ENCODE results near the gene SPNS2. TPM values are rescaled to one million over a fixed set of nuclear protein-coding genes. Genes with fewer than 3 reads are reported as not detected.

SPNS2 gene
- total RNA-seq, 1 experiment from 2014 or later = 1.6 TPM

- Histone ChIP-seq H3K9me2 (ENCODE audit: insufficient read depth) (no peaks in the 10 kb centered on the region), H3K27ac (ENCODE audit: low read depth, low read length) (no peak overlapping the region), H2AFZ (ENCODE audit: low read depth, low read length, poor library complexity, severe bottlenecking) (no peak overlapping the region), H3K9me3 (ENCODE audit: control insufficient read depth in 1 of 2, insufficient read depth in 1 of 2, low read depth in 1 of 2, low read length in 2 of 2) (no peaks in the 10 kb centered on the region), H3K9ac (ENCODE audit: low read length) (no peak overlapping the region), H4K20me1 (ENCODE audit: insufficient read depth) (no peaks in the 10 kb centered on the region), H3K27me3 (ENCODE audit: insufficient read depth, low read length) (no peaks in the 10 kb centered on the region), H3K4me2 (ENCODE audit: low read length) (no peak overlapping the region), H3K36me3 (ENCODE audit: control insufficient read depth in 1 of 2, insufficient read depth in 2 of 2, low read length in 2 of 2) (no peaks in the 10 kb centered on the region), H3K79me2 (ENCODE audit: insufficient read depth, low read length) (no peaks in the 10 kb centered on the region), H3K4me1 (ENCODE audit: control insufficient read depth in 1 of 2, insufficient read depth in 2 of 2, low read length in 2 of 2) (no peaks in the 10 kb centered on the region), H3K4me3 (replicated peaks in 1 of 2; ENCODE audit: low read depth in 1 of 2, low read length in 2 of 2) (no peak overlapping the region)
- ATAC-seq (no peak), DNase-seq (ENCODE audit: low read depth, low spot score) (no peak)
- POLR2A ChIA-PET = no interaction called here
- BruUV-seq (replicated peaks) = no TSS peak
- CTCF ChIA-PET = no interaction called here
- RAD21 ChIA-PET (ENCODE audit: low non-redundant PET in 1 of 2, low total read pairs in 2 of 2, uncharacterized antibody in 2 of 2, unreplicated experiment in 2 of 2) = no interaction called here
- intact Hi-C loops (cut with micrococcal nuclease) = no loop called here
- no peak for TF ChIP-seq JUND (IDR thresholded peaks at IDR 0.05)
- TF ChIP-seq YY1 (IDR thresholded peaks at IDR 0.05; ENCODE audit: extremely low read depth, insufficient replicate concordance, low read depth, low read length) = no peak
- TF ChIP-seq POLR2A (IDR thresholded peaks at IDR 0.05; ENCODE audit: borderline replicate concordance, extremely low read depth, insufficient read depth, insufficient read length) = no peak
- TF ChIP-seq MAX (IDR thresholded peaks at IDR 0.05) = no peak
- TF ChIP-seq ZBTB33 (IDR thresholded peaks at IDR 0.05; ENCODE audit: extremely low read depth, insufficient replicate concordance, low read length) = no peak
Observed at GRCh38 chr17:4465786-4466185, 32.9 kb upstream of the SPNS2 start.

GRCh38 chr17:4467287-4467686 lies 31.4 kb upstream of the SPNS2 start:
- no peaks in the 10 kb centered on the region for H3K36me3 ChIP-seq (ENCODE audit: control insufficient read depth in 1 of 2, insufficient read depth in 2 of 2, low read length in 2 of 2)
- ATAC-seq (no peak), DNase-seq (ENCODE audit: low read depth, low spot score) (no peak)
- H3K9me2 ChIP-seq (ENCODE audit: insufficient read depth) = no peaks in the 10 kb centered on the region
- POLR2A ChIA-PET = no interaction called here
- no peak overlapping the region for H3K27ac ChIP-seq (ENCODE audit: low read depth, low read length)
- RAD21 ChIA-PET (ENCODE audit: low non-redundant PET in 1 of 2, low total read pairs in 2 of 2, uncharacterized antibody in 2 of 2, unreplicated experiment in 2 of 2) = no interaction called here
- H3K9ac ChIP-seq (ENCODE audit: low read length) = no peak overlapping the region
- intact Hi-C loops (cut with micrococcal nuclease) = no loop called here
- no peak overlapping the region for H2AFZ ChIP-seq (ENCODE audit: low read depth, low read length, poor library complexity, severe bottlenecking)
- no peaks in the 10 kb centered on the region for H3K4me1 ChIP-seq (ENCODE audit: control insufficient read depth in 1 of 2, insufficient read depth in 2 of 2, low read length in 2 of 2)
- H3K4me2 ChIP-seq (ENCODE audit: low read length) = no peak overlapping the region
- H4K20me1 ChIP-seq (ENCODE audit: insufficient read depth) = no peaks in the 10 kb centered on the region
- no peaks in the 10 kb centered on the region for H3K9me3 ChIP-seq (ENCODE audit: control insufficient read depth in 1 of 2, insufficient read depth in 1 of 2, low read depth in 1 of 2, low read length in 2 of 2)
- CTCF ChIA-PET = no interaction called here
- BruUV-seq (replicated peaks) = no TSS peak
- H3K4me3 ChIP-seq (replicated peaks in 1 of 2; ENCODE audit: low read depth in 1 of 2, low read length in 2 of 2) = no peak overlapping the region
- TF ChIP-seq EZH2 (IDR thresholded peaks at IDR 0.05) (no peak), CEBPB (IDR thresholded peaks at IDR 0.05; ENCODE audit: low read depth) (no peak), EZH2phosphoT487 (IDR thresholded peaks at IDR 0.05; ENCODE audit: borderline replicate concordance) (no peak), POLR2AphosphoS5 (IDR thresholded peaks at IDR 0.05; ENCODE audit: low read depth, low read length) (no peak), FOSL1 (IDR thresholded peaks at IDR 0.05; ENCODE audit: low read depth) (no peak), SP1 (IDR thresholded peaks at IDR 0.05; ENCODE audit: low read depth) (no peak), CBX3 (IDR thresholded peaks at IDR 0.05; ENCODE audit: low read depth) (no peak), JUND (IDR thresholded peaks at IDR 0.05) (no peak), TCF7L2 (IDR thresholded peaks at IDR 0.05; ENCODE audit: borderline replicate concordance, extremely low read depth, insufficient read depth, insufficient read length) (no peak), SIN3A (IDR thresholded peaks at IDR 0.05; ENCODE audit: low read depth) (no peak), ELF1 (IDR thresholded peaks at IDR 0.05; ENCODE audit: borderline replicate concordance, low read depth) (no peak), ZFX (IDR thresholded peaks at IDR 0.05) (no peak), ZBTB33 (IDR thresholded peaks at IDR 0.05; ENCODE audit: extremely low read depth, insufficient replicate concordance, low read length) (no peak)
- H3K79me2 ChIP-seq (ENCODE audit: insufficient read depth, low read length) = no peaks in the 10 kb centered on the region
- H3K27me3 ChIP-seq (ENCODE audit: insufficient read depth, low read length) = no peaks in the 10 kb centered on the region

Measured in HCT116 (cell line).